Nephron (organoid): ENCODE measurements around the gene GALNT18.

Experiments used
- H3K27ac Mint-ChIP-seq, 3 experiments: 2 replicates each; pipeline ENCODE4 v1.8.0; 2020; ENCODE audit warnings: mixed read lengths in 3 of 3, mild to moderate bottlenecking in 2 of 3, moderate library complexity in 1 of 3
- H3K27me3 Mint-ChIP-seq: 2 replicates; pipeline ENCODE4 v1.8.0; 2021; ENCODE audit warnings: low read depth, mild to moderate bottlenecking, moderate library complexity, mixed read lengths
- H3K36me3 Mint-ChIP-seq: 2 replicates; pipeline ENCODE4 v1.8.0; 2020; ENCODE audit warnings: low read depth, mixed read lengths
- H3K4me1 Mint-ChIP-seq: 2 replicates; pipeline ENCODE4 v1.8.0; 2020; ENCODE audit warnings: mixed read lengths
- H3K4me3 Mint-ChIP-seq, 3 experiments: 2 replicates each; pipeline ENCODE4 v1.8.0; 2020; ENCODE audit warnings: mild to moderate bottlenecking in 3 of 3, mixed read lengths in 3 of 3, moderate library complexity in 2 of 3
- H3K9me3 Mint-ChIP-seq: 2 replicates; pipeline ENCODE4 v1.8.0; 2020; ENCODE audit warnings: mixed read lengths
- CTCF ChIP-seq, 3 experiments: fragments of 200-600 bp; sonication (generic); IDR thresholded peaks; one replicate each; pipeline ENCODE4 v1.5.0; 2021; ENCODE audit warnings: antibody characterized with exemption in 3 of 3; ENCODE audit not compliant: unreplicated experiment in 3 of 3

GALNT18 gene

GRCh38 chr11:11577251-11577855 is 44.5 kb downstream of the GALNT18 start:
- no peak for TF ChIP-seq CTCF (IDR thresholded peaks at IDR 0.05; ENCODE audit: unreplicated experiment in 3 of 3)
- Mint-ChIP-seq H3K9me3 (no peaks in the 10 kb centered on the region), H3K27me3 (peaks cover 34% of the 10 kb centered on the region), H3K4me3 (no peak overlapping the region), H3K4me1 (peaks cover 24% of the 10 kb centered on the region), H3K27ac (peak overlapping the region in 1 of 3 experiments; percentile 2), H3K36me3 (no peaks in the 10 kb centered on the region)

GRCh38 chr11:11574373-11575287 is 47.2 kb downstream of the GALNT18 start:
- Mint-ChIP-seq H3K9me3 (no peaks in the 10 kb centered on the region), H3K4me1 (peaks cover 13% of the 10 kb centered on the region), H3K27ac (no peak overlapping the region), H3K36me3 (no peaks in the 10 kb centered on the region), H3K27me3 (peaks cover 13% of the 10 kb centered on the region), H3K4me3 (no peak overlapping the region)
- TF ChIP-seq CTCF (IDR thresholded peaks at IDR 0.05; ENCODE audit: unreplicated experiment in 3 of 3), result no peak

- TF ChIP-seq CTCF (IDR thresholded peaks at IDR 0.05; ENCODE audit: unreplicated experiment in 3 of 3), result no peak
- Mint-ChIP-seq H3K4me3 (no peak overlapping the region), H3K36me3 (no peaks in the 10 kb centered on the region), H3K4me1 (peaks cover under 1% of the 10 kb centered on the region), H3K27me3 (peaks cover 5% of the 10 kb centered on the region), H3K27ac (no peak overlapping the region), H3K9me3 (no peaks in the 10 kb centered on the region)
Observed at GRCh38 chr11:11572386-11572785, 49.4 kb downstream of the GALNT18 start.

- H3K4me3 Mint-ChIP-seq, result no peak overlapping the region
- no peaks in the 10 kb centered on the region for H3K4me1 Mint-ChIP-seq
- peaks cover 4% of the 10 kb centered on the region for H3K27me3 Mint-ChIP-seq
- no peaks in the 10 kb centered on the region for H3K9me3 Mint-ChIP-seq
- H3K27ac Mint-ChIP-seq, result no peak overlapping the region
- H3K36me3 Mint-ChIP-seq, result no peaks in the 10 kb centered on the region
- TF ChIP-seq CTCF (IDR thresholded peaks at IDR 0.05; ENCODE audit: unreplicated experiment in 3 of 3), result no peak
Observed at GRCh38 chr11:11571893-11572292, 49.9 kb downstream of the GALNT18 start.

GRCh38 chr11:11570823-11571222 is 51.0 kb downstream of the GALNT18 start:
- Mint-ChIP-seq H3K9me3 (no peaks in the 10 kb centered on the region), H3K27ac (no peak overlapping the region), H3K4me3 (no peak overlapping the region), H3K4me1 (no peaks in the 10 kb centered on the region), H3K36me3 (no peaks in the 10 kb centered on the region), H3K27me3 (peaks cover 4% of the 10 kb centered on the region)
- TF ChIP-seq CTCF (IDR thresholded peaks at IDR 0.05; ENCODE audit: unreplicated experiment in 3 of 3), result no peak
